HCT116 (cell line): Measurements from ENCODE around the gene THTPA. TPM values are rescaled to one million over a fixed set of nuclear protein-coding genes. Genes with fewer than 3 reads are reported as not detected.

Experiments used
- ATAC-seq: fragments of 200-7000 bp; cut with Tn5 transposase; 2 replicates; pipeline ENCODE4 v1.9.1; 2020; ENCODE audit warnings: mild to moderate bottlenecking, moderate library complexity
- BruUV-seq: library from RNA; stranded (reverse); fragments of 400-500 nt; replicated peaks from 2 replicates; lab custom pipeline; 2021; lab: Mats Ljungman, UMichigan
- CTCF ChIA-PET: fragments of 300-600 bp; sonication (Branson Sonifier 250); formaldehyde crosslinking; loops from one replicate; lab custom pipeline; 2021; ENCODE audit warnings: antibody characterized with exemption; lab: Charles Lee
- POLR2A ChIA-PET: fragments of 300-600, 350-600 bp; sonication (Branson Sonifier 250); formaldehyde crosslinking; loops from one replicate; lab custom pipeline; 2021; ENCODE audit warnings: antibody characterized with exemption; lab: Charles Lee
- RAD21 ChIA-PET, 2 experiments: fragments of 300-600 bp; sonication (Branson Sonifier 250); formaldehyde crosslinking; loops; one replicate each; lab custom pipeline; 2023; ENCODE audit warnings: low total read pairs in 2 of 2; ENCODE audit not compliant: uncharacterized antibody in 2 of 2, unreplicated experiment in 2 of 2, low non-redundant PET in 1 of 2; lab: Charles Lee
- DNase-seq: peaks from one replicate; pipeline ENCODE4 v3.0.0-alpha.2; 2010; ENCODE audit warnings: low read depth, low spot score
- H2AFZ ChIP-seq: fragments of 200-600 bp; shearing (Covaris generic), sonication (generic); 2 replicates; pipeline ENCODE4 v1.6.1; 2017; ENCODE audit warnings: low read depth, mixed run types, mixed read lengths, antibody characterized with exemption, low read length; ENCODE audit not compliant: poor library complexity, severe bottlenecking
- H3K27ac ChIP-seq: 2 replicates; pipeline ENCODE4 v1.5.1; 2012; ENCODE audit warnings: low read depth, low read length
- H3K27me3 ChIP-seq: fragments of 200-600 bp; sonication (generic); 2 replicates; pipeline ENCODE4 v1.6.1; 2016; ENCODE audit warnings: mixed run types, low read length, mixed read lengths; ENCODE audit not compliant: insufficient read depth
- H3K36me3 ChIP-seq, 2 experiments: fragments of 200-500 bp in 1 of 2; fragments of 200-600 bp in 1 of 2; sonication (Bioruptor generic) in 1 of 2; sonication (generic) in 1 of 2; 2 replicates each; pipeline versions ENCODE4 v1.5.1 to v1.6.1; 2014 to 2016; ENCODE audit warnings: low read length in 2 of 2, inconsistent platforms in 1 of 2, mixed read lengths in 1 of 2, mixed run types in 1 of 2; ENCODE audit not compliant: insufficient read depth in 2 of 2, control insufficient read depth in 1 of 2
- H3K4me1 ChIP-seq, 2 experiments: fragments of 200-600 bp in 1 of 2; sonication (generic) in 1 of 2; 2 replicates each; pipeline versions ENCODE4 v1.5.1 to v1.6.1; 2012 to 2017; ENCODE audit warnings: low read length in 2 of 2, inconsistent platforms in 1 of 2, mild to moderate bottlenecking in 1 of 2, mixed read lengths in 1 of 2, mixed run types in 1 of 2, moderate library complexity in 1 of 2; ENCODE audit not compliant: insufficient read depth in 2 of 2, control insufficient read depth in 1 of 2
- H3K4me2 ChIP-seq: fragments of 200-600 bp; sonication (generic); 2 replicates; pipeline ENCODE4 v1.6.1; 2017; ENCODE audit warnings: mixed run types, low read length, mixed read lengths
- H3K4me3 ChIP-seq, 2 experiments: fragments of 200-600 bp in 1 of 2; sonication (generic) in 1 of 2; replicated peaks in 1 of 2; 2 replicates each; pipeline ENCODE4 v1.5.1; 2011 to 2016; ENCODE audit warnings: low read length in 2 of 2, control low read depth in 1 of 2, low read depth in 1 of 2, mild to moderate bottlenecking in 1 of 2, mixed read lengths in 1 of 2, mixed run types in 1 of 2
- H3K79me2 ChIP-seq: fragments of 200-600 bp; sonication (generic); 2 replicates; pipeline ENCODE4 v1.6.1; 2017; ENCODE audit warnings: mild to moderate bottlenecking, mixed run types, low read length, moderate library complexity, mixed read lengths; ENCODE audit not compliant: insufficient read depth
- H3K9ac ChIP-seq: fragments of 200-600 bp; sonication (generic); 2 replicates; pipeline ENCODE4 v1.6.1; 2016; ENCODE audit warnings: low read length, mixed read lengths
- H3K9me2 ChIP-seq: fragments of 200-600 bp; sonication (generic), shearing (Covaris generic); 2 replicates; pipeline ENCODE4 v1.6.1; 2017; ENCODE audit warnings: mixed run types, mild to moderate bottlenecking, moderate library complexity; ENCODE audit not compliant: insufficient read depth
- H3K9me3 ChIP-seq, 2 experiments: fragments of 200-500 bp in 1 of 2; fragments of 200-600 bp in 1 of 2; sonication (Bioruptor generic) in 1 of 2; sonication (generic) in 1 of 2; 2 replicates each; pipeline ENCODE4 v1.6.1; 2014 to 2017; ENCODE audit warnings: low read length in 2 of 2, mixed read lengths in 2 of 2, inconsistent platforms in 1 of 2, low read depth in 1 of 2, mild to moderate bottlenecking in 1 of 2, mixed run types in 1 of 2, moderate library complexity in 1 of 2; ENCODE audit not compliant: control insufficient read depth in 1 of 2, insufficient read depth in 1 of 2
- H4K20me1 ChIP-seq: fragments of 200-600 bp; sonication (generic), shearing (Covaris generic); 2 replicates; pipeline ENCODE4 v1.6.1; 2017; ENCODE audit warnings: mixed run types, mild to moderate bottlenecking, moderate library complexity; ENCODE audit not compliant: insufficient read depth
- ATF3 ChIP-seq: IDR thresholded peaks from 2 replicates; pipeline ENCODE4 v1.6.1; 2012
- CBX3 ChIP-seq: IDR thresholded peaks from 2 replicates; pipeline ENCODE4 v1.6.1; 2012; ENCODE audit warnings: low read depth
- EGR1 ChIP-seq: IDR thresholded peaks from 2 replicates; pipeline ENCODE4 v1.6.1; 2012; ENCODE audit warnings: low read depth
- ELF1 ChIP-seq: IDR thresholded peaks from 2 replicates; pipeline ENCODE4 v1.6.1; 2012; ENCODE audit warnings: low read depth, borderline replicate concordance
- EZH2 ChIP-seq: fragments of 200-600 bp; sonication (generic); IDR thresholded peaks from 2 replicates; pipeline ENCODE4 v1.6.1; 2017; ENCODE audit warnings: antibody characterized with exemption, mixed run types
- EZH2phosphoT487 ChIP-seq: fragments of 200-600 bp; IDR thresholded peaks from 2 replicates; pipeline ENCODE4 v1.6.1; 2018; ENCODE audit warnings: antibody characterized with exemption, borderline replicate concordance
- RAD21 ChIP-seq: IDR thresholded peaks from 2 replicates; pipeline ENCODE4 v1.6.1; 2012; ENCODE audit warnings: low read depth, mild to moderate bottlenecking
- REST ChIP-seq: IDR thresholded peaks from 2 replicates; pipeline ENCODE4 v1.6.1; 2012; ENCODE audit warnings: low read depth
- SIN3A ChIP-seq: IDR thresholded peaks from 2 replicates; pipeline ENCODE4 v1.6.1; 2012; ENCODE audit warnings: low read depth
- SRF ChIP-seq: IDR thresholded peaks from 2 replicates; pipeline ENCODE4 v1.6.1; 2012; ENCODE audit warnings: low read depth
- TCF7L2 ChIP-seq: IDR thresholded peaks from 2 replicates; pipeline ENCODE4 v1.7.0; 2011; ENCODE audit warnings: borderline replicate concordance, inconsistent platforms; ENCODE audit not compliant: insufficient read depth, insufficient read length; ENCODE audit errors: extremely low read depth
- YY1 ChIP-seq: IDR thresholded peaks from 2 replicates; pipeline ENCODE4 v1.6.1; 2011; ENCODE audit warnings: low read length, low read depth, moderate library complexity, mild to moderate bottlenecking; ENCODE audit not compliant: insufficient replicate concordance; ENCODE audit errors: extremely low read depth
- ZBTB33 ChIP-seq: IDR thresholded peaks from 2 replicates; pipeline ENCODE4 v1.6.1; 2011; ENCODE audit warnings: mild to moderate bottlenecking, low read length, moderate library complexity; ENCODE audit not compliant: insufficient replicate concordance; ENCODE audit errors: extremely low read depth
- ZNF274 ChIP-seq: fragments of 200-500 bp; sonication (Bioruptor generic); IDR thresholded peaks from 2 replicates; pipeline ENCODE4 v1.6.1; 2014; ENCODE audit warnings: mild to moderate bottlenecking, low read depth, low read length, inconsistent platforms
- intact Hi-C: fragments of 100-400 bp; cut with micrococcal nuclease; formaldehyde crosslinking; loops from 2 replicates; pipeline ENCODE4 v1.10.0; 2022
- total RNA-seq: library from RNA; stranded (reverse); gene quantifications from one replicate; pipeline ENCODE4 v1.2.1, GENCODE V29; 2021; ENCODE audit not compliant: unreplicated experiment
- TF ChIP-seq, protein P1 (sequence below), 3 experiments: fragments of 200-600 bp in 1 of 3; sonication (generic) in 1 of 3; IDR thresholded peaks in 2 of 3; conservative IDR thresholded peaks in 1 of 3; 2 replicates each; pipeline ENCODE4 v1.5.1; 2012 to 2017; ENCODE audit warnings: low read depth in 2 of 3, low read length in 2 of 3, antibody characterized with exemption in 1 of 3, borderline replicate concordance in 1 of 3, control low read depth in 1 of 3, mild to moderate bottlenecking in 1 of 3, mixed read lengths in 1 of 3, mixed run types in 1 of 3, moderate library complexity in 1 of 3; ENCODE audit not compliant: insufficient read depth in 1 of 3

THTPA gene
- total RNA-seq, 1 experiment from 2014 or later: 5.8 TPM

DNA sequence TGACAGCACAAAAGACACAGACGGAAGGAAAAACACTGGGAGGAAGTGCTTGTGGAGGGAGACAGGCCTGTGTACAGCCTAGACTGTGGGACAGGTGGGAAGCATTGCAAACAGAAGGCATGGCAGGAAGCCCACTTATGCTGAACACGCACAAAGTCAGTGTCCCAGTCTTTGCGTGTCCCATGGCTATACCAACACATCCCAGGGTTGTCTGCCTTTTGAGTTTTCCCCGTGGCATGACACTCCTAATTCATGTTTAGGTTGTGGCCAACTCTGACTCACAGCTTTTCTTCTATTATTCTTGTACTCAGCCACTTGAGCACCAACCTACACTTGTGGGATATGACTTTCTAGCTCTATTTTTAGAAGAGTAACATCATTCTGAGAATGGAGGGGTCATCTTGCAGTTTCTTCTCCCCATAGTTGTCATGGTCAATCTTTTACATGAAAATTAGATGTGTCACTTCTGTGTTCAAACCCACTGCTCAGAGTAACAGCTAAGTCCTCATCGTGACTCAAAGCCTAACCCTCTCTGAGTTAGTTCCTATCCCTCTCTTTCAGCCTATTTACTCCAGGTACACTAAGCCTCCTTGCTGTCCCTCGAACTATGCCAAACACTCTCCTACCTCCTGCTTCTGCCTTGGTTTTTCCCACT lies 50.0 kb downstream of the THTPA start:
- H3K27me3 ChIP-seq: no peaks in the 10 kb centered on the region
- H3K27ac ChIP-seq: no peak overlapping the region
- CTCF ChIA-PET: interaction anchor here (1.0 kb wide), 1 partner anchor 17 kb away, joined by 4 read pairs; no protein-coding TSS in a partner anchor
- no peak for ATAC-seq
- H2AFZ ChIP-seq: no peak overlapping the region
- H3K4me1 ChIP-seq: peaks cover 0 to 6% of the 10 kb centered on the region in 2 experiments; a peak in 1 of 4 replicates
- H3K79me2 ChIP-seq: no peaks in the 10 kb centered on the region
- no peaks in the 10 kb centered on the region for H3K9me2 ChIP-seq
- H4K20me1 ChIP-seq: no peaks in the 10 kb centered on the region
- no peak for DNase-seq
- no peak for TF ChIP-seq ATF3
- no peak for TF ChIP-seq YY1
- no peak for TF ChIP-seq ZBTB33
- no peak for TF ChIP-seq CBX3
- TF ChIP-seq ELF1: no peak
- TF ChIP-seq RAD21: no peak
- no peak for TF ChIP-seq TCF7L2
- TF ChIP-seq, protein P1, sequence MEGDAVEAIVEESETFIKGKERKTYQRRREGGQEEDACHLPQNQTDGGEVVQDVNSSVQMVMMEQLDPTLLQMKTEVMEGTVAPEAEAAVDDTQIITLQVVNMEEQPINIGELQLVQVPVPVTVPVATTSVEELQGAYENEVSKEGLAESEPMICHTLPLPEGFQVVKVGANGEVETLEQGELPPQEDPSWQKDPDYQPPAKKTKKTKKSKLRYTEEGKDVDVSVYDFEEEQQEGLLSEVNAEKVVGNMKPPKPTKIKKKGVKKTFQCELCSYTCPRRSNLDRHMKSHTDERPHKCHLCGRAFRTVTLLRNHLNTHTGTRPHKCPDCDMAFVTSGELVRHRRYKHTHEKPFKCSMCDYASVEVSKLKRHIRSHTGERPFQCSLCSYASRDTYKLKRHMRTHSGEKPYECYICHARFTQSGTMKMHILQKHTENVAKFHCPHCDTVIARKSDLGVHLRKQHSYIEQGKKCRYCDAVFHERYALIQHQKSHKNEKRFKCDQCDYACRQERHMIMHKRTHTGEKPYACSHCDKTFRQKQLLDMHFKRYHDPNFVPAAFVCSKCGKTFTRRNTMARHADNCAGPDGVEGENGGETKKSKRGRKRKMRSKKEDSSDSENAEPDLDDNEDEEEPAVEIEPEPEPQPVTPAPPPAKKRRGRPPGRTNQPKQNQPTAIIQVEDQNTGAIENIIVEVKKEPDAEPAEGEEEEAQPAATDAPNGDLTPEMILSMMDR (IDR thresholded peaks at IDR 0.05 in 2 of 3, conservative IDR thresholded peaks at IDR 0.05 in 1 of 3; ENCODE audit: borderline replicate concordance in 1 of 3, insufficient read depth in 1 of 3, low read depth in 2 of 3, low read length in 2 of 3): no peak
- no peak for TF ChIP-seq REST
- no peak for TF ChIP-seq ZNF274
- TF ChIP-seq SIN3A: no peak
- no peak for TF ChIP-seq EZH2phosphoT487
- TF ChIP-seq EZH2: no peak
- TF ChIP-seq SRF: no peak
- no peak for TF ChIP-seq EGR1
- H3K4me3 ChIP-seq: no peak overlapping the region
- H3K9me3 ChIP-seq: no peaks in the 10 kb centered on the region
- no TSS peak for BruUV-seq
- H3K9ac ChIP-seq: no peak overlapping the region
- RAD21 ChIA-PET: no interaction called here
- H3K4me2 ChIP-seq: no peak overlapping the region
- no peaks in the 10 kb centered on the region for H3K36me3 ChIP-seq
- intact Hi-C loops: no loop called here
- POLR2A ChIA-PET: no interaction called here
